ENCODE results near the gene TMEM86A.

The TMEM86A gene

GRCh38 chr11:18723991-18724390 is 25.4 kb downstream of the TMEM86A start:
- TF ChIP-seq CTCF (IDR thresholded peaks at IDR 0.05), result no peak

GRCh38 chr11:18726040-18726439 is 27.5 kb downstream of the TMEM86A start, which contains the start of gene IGSF22:
IGSF22 (minus strand) TSS chr11:18726188; CDS start chr11:18724236, 1,952 bp downstream.
- TF ChIP-seq CTCF (IDR thresholded peaks at IDR 0.05), result no peak

GRCh38 chr11:18727479-18728236 is 29.1 kb downstream of the TMEM86A start:
- TF ChIP-seq CTCF (IDR thresholded peaks at IDR 0.05), result peak; percentile 78

GRCh38 chr11:18728658-18729057 is 30.1 kb downstream of the TMEM86A start:
- TF ChIP-seq CTCF (IDR thresholded peaks at IDR 0.05), result no peak

GRCh38 chr11:18729426-18729825 is 30.8 kb downstream of the TMEM86A start:
- TF ChIP-seq CTCF (IDR thresholded peaks at IDR 0.05), result no peak

- TF ChIP-seq CTCF (IDR thresholded peaks at IDR 0.05), result no peak
Measured at GRCh38 chr11:18730020-18730419, 31.4 kb downstream of the TMEM86A start.

GRCh38 chr11:18731441-18731840 is 32.9 kb downstream of the TMEM86A start:
- no peak for TF ChIP-seq CTCF (IDR thresholded peaks at IDR 0.05)

Data from LNCAP (cell line).